ENCODE data around the gene VKORC1L1.

The VKORC1L1 gene

DNA sequence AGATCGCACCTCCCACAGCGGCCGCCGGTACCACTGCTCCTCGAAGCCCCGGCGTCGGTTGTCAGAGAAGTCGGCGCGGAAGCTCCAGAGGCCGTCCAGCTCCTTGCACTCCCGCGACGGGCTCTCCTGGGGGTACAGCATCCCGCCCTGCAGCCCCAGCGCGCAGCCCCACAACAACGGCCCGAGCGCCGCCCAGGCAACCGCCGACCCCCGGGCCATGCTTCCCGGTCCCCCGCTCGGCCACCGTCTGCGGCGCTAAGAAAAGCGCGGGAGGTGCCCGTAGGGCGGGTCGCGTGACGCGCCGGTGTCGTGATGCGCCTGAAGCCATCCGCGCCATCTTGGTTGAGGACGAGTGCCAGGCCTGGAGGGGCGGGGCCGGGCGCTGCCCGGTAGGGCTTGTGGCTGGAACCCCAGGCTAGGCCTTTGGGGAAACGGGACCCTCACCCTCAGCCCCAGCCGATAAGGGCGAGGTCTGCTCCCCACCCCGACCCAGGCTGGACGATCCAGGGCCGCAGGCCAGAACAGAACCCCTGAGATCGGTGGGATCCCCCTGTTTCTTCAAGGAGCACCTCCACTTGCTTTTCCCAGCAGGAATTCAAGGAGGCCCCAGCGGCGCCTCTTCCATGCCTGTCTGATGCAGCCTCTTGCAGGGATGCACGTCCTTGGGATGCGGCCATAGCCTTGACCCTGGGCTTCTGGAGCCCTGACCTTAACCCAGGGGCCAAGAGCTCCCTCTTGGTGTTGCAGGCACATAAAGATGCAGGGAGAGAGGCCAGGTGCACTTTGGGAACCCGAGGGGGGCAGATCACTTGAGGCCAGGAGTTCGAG is 109.3 kb downstream of the VKORC1L1 start, which contains the start of gene GUSB:
TSS of gene GUSB (minus strand) at position 249 of the 828 bp plus-strand sequence. CDS start at position 219, 30 bp downstream.
- peak; percentile 85 for TF ChIP-seq TAF1 (IDR thresholded peaks at IDR 0.05; ENCODE audit: low read depth)
- TF ChIP-seq MAX (IDR thresholded peaks at IDR 0.05): peak; percentile 98
- TF ChIP-seq FOXM1 (IDR thresholded peaks at IDR 0.05; ENCODE audit: borderline replicate concordance, low read depth): no peak
- no peak; the same call in 1 of the 2 replicates for TF ChIP-seq NFIC (IDR thresholded peaks at IDR 0.05)
- TF ChIP-seq, protein P1, sequence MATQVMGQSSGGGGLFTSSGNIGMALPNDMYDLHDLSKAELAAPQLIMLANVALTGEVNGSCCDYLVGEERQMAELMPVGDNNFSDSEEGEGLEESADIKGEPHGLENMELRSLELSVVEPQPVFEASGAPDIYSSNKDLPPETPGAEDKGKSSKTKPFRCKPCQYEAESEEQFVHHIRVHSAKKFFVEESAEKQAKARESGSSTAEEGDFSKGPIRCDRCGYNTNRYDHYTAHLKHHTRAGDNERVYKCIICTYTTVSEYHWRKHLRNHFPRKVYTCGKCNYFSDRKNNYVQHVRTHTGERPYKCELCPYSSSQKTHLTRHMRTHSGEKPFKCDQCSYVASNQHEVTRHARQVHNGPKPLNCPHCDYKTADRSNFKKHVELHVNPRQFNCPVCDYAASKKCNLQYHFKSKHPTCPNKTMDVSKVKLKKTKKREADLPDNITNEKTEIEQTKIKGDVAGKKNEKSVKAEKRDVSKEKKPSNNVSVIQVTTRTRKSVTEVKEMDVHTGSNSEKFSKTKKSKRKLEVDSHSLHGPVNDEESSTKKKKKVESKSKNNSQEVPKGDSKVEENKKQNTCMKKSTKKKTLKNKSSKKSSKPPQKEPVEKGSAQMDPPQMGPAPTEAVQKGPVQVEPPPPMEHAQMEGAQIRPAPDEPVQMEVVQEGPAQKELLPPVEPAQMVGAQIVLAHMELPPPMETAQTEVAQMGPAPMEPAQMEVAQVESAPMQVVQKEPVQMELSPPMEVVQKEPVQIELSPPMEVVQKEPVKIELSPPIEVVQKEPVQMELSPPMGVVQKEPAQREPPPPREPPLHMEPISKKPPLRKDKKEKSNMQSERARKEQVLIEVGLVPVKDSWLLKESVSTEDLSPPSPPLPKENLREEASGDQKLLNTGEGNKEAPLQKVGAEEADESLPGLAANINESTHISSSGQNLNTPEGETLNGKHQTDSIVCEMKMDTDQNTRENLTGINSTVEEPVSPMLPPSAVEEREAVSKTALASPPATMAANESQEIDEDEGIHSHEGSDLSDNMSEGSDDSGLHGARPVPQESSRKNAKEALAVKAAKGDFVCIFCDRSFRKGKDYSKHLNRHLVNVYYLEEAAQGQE (IDR thresholded peaks at IDR 0.05; ENCODE audit: low read depth): no peak
- TF ChIP-seq USF1 (IDR thresholded peaks at IDR 0.05): peak; percentile 92
- TF ChIP-seq TEAD4 (IDR thresholded peaks at IDR 0.05): peak; percentile 27; the same call in 1 of the 2 replicates
- TF ChIP-seq EGR1 (IDR thresholded peaks at IDR 0.05): peak; percentile 67; the same call in 1 of the 2 replicates
- TF ChIP-seq YY1 (IDR thresholded peaks at IDR 0.05; ENCODE audit: low read depth): peak; percentile 99
- peak; percentile 57; the same call in 1 of the 2 replicates for TF ChIP-seq EP300 (IDR thresholded peaks at IDR 0.05; ENCODE audit: borderline replicate concordance)
- TF ChIP-seq TCF12 (IDR thresholded peaks at IDR 0.05; ENCODE audit: low read depth): no peak; the same call in none of the 2 replicates
- TF ChIP-seq ZBTB7A (IDR thresholded peaks at IDR 0.05; ENCODE audit: low read depth): peak; percentile 86; the same call in 1 of the 2 replicates
- TF ChIP-seq RAD21 (IDR thresholded peaks at IDR 0.05; ENCODE audit: low read depth): no peak
- TF ChIP-seq CEBPB (IDR thresholded peaks at IDR 0.05): no peak
- TF ChIP-seq CREB1 (IDR thresholded peaks at IDR 0.05; ENCODE audit: low read depth): peak; percentile 95

DNA sequence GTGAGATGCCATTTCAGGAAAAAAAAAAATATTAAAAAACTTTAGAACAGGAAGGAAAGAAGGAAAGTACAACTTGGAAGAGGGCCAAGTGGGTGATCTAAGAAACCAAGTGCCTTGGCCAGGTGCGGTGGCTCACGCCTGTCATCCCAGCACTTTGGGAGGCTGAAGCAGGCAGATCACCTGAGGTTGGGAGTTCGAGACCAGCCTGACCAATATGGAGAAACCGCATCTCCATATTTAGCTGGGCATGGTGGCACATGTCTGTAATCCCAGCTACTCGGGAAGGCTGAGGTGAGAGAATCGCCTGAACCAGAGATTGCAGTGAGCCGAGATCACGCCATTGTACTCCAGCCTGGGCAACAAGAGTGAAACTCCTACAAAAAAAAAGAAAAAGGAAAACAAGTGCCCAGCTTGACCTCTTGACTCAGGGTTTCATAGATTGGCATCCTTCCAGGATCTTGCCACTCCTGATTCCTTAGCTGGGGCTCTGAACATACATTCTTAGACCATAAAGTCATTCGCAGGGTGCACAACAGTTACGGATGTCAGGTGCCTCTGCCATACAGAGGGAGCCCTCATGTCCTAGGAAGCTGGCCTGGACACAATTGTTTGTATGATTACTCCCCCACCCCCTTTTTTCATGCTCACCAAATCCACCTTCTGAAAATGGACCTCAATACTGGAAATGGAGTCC is 111.2 kb downstream of the VKORC1L1 start:
- 0 out of 2 replicates have a peak, but pooled peaks have one; percentile 25 for TF ChIP-seq EP300 (IDR thresholded peaks at IDR 0.05; ENCODE audit: borderline replicate concordance)
- TF ChIP-seq RAD21 (IDR thresholded peaks at IDR 0.05; ENCODE audit: low read depth): peak; percentile 16; the same call in 1 of the 2 replicates
- TF ChIP-seq YY1 (IDR thresholded peaks at IDR 0.05; ENCODE audit: low read depth): no peak
- TF ChIP-seq TCF12 (IDR thresholded peaks at IDR 0.05; ENCODE audit: low read depth): no peak
- peak; percentile 44; the same call in 1 of the 2 replicates for TF ChIP-seq USF1 (IDR thresholded peaks at IDR 0.05)
- peak; percentile 85 for TF ChIP-seq NFIC (IDR thresholded peaks at IDR 0.05)
- TF ChIP-seq TEAD4 (IDR thresholded peaks at IDR 0.05): peak; percentile 63

DNA sequence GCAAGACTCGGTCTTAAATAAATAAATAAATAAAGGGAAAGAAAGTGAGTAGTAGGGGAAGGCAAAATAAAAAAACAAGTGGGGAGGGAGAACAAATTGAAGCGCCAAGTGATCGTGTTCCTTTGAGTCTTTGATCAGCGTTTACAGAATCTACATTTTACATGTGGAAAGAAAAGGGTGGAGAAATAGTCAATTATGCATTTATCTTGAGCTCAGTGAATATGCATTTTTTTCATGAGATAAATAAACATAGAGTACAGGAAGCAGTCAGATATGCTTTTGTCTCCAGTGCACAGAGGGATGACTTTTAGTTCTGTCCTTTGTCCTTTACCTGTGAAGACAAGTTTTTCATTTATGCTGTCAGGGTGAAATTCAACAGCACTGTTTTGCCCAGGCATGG is 115.2 kb downstream of the VKORC1L1 start:
- TF ChIP-seq EP300 (IDR thresholded peaks at IDR 0.05; ENCODE audit: borderline replicate concordance) (no peak), RAD21 (IDR thresholded peaks at IDR 0.05; ENCODE audit: low read depth) (no peak), YY1 (IDR thresholded peaks at IDR 0.05; ENCODE audit: low read depth) (no peak), TAF1 (IDR thresholded peaks at IDR 0.05; ENCODE audit: low read depth) (no peak), TEAD4 (IDR thresholded peaks at IDR 0.05) (no peak), FOXM1 (IDR thresholded peaks at IDR 0.05; ENCODE audit: borderline replicate concordance, low read depth) (no peak), EGR1 (IDR thresholded peaks at IDR 0.05) (no peak), ZBTB7A (IDR thresholded peaks at IDR 0.05; ENCODE audit: low read depth) (no peak), MAX (IDR thresholded peaks at IDR 0.05) (no peak), CREB1 (IDR thresholded peaks at IDR 0.05; ENCODE audit: low read depth) (no peak), USF1 (IDR thresholded peaks at IDR 0.05) (no peak), CEBPB (IDR thresholded peaks at IDR 0.05) (no peak), TCF12 (IDR thresholded peaks at IDR 0.05; ENCODE audit: low read depth) (no peak), NFIC (IDR thresholded peaks at IDR 0.05) (no peak)
- TF ChIP-seq, protein P1 (IDR thresholded peaks at IDR 0.05; ENCODE audit: low read depth): no peak

DNA sequence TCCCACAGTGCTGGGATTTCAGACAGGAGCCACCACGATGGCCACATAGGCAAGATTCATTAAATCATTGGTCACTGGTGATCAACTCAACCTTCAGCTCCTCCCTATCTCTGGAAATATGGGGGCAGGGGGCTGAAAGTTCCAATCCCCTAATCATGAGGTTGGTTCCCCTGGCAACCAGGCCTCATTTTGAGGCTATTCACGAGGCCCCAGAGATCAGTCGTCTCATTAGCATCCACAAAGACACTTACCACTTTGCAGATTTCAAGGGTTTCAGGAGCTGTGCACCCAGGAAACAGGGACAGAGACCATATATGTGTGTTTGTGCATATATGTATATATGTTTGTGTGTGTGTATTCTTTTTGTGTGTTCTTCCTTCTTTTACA is 116.8 kb downstream of the VKORC1L1 start:
- no peak for TF ChIP-seq FOXM1 (IDR thresholded peaks at IDR 0.05; ENCODE audit: borderline replicate concordance, low read depth)
- TF ChIP-seq TCF12 (IDR thresholded peaks at IDR 0.05; ENCODE audit: low read depth): no peak
- TF ChIP-seq CREB1 (IDR thresholded peaks at IDR 0.05; ENCODE audit: low read depth): no peak
- TF ChIP-seq, protein P1 (IDR thresholded peaks at IDR 0.05; ENCODE audit: low read depth): no peak
- no peak for TF ChIP-seq TEAD4 (IDR thresholded peaks at IDR 0.05)
- no peak for TF ChIP-seq TAF1 (IDR thresholded peaks at IDR 0.05; ENCODE audit: low read depth)
- TF ChIP-seq EGR1 (IDR thresholded peaks at IDR 0.05): no peak
- no peak for TF ChIP-seq ZBTB7A (IDR thresholded peaks at IDR 0.05; ENCODE audit: low read depth)
- no peak for TF ChIP-seq MAX (IDR thresholded peaks at IDR 0.05)
- TF ChIP-seq RAD21 (IDR thresholded peaks at IDR 0.05; ENCODE audit: low read depth): no peak
- no peak for TF ChIP-seq USF1 (IDR thresholded peaks at IDR 0.05)
- no peak for TF ChIP-seq EP300 (IDR thresholded peaks at IDR 0.05; ENCODE audit: borderline replicate concordance)
